NK-92 (cell line): Measurements from ENCODE around the gene NUP214.
"Not testable (repeated sequence)": the region's sequence is repeated elsewhere in the genome, so short reads cannot be mapped to it uniquely, and the experiment has no call there.

Source experiments
- DNase-seq: peaks from one replicate; lab custom pipeline; 2025; ENCODE audit not compliant: unreplicated experiment; lab: John Stamatoyannopoulos, UW

The NUP214 gene

GRCh38 chr9:131115360-131115742, 10.0 kb upstream of the NUP214 start:
- DNase-seq: not testable (repeated sequence)

DNA sequence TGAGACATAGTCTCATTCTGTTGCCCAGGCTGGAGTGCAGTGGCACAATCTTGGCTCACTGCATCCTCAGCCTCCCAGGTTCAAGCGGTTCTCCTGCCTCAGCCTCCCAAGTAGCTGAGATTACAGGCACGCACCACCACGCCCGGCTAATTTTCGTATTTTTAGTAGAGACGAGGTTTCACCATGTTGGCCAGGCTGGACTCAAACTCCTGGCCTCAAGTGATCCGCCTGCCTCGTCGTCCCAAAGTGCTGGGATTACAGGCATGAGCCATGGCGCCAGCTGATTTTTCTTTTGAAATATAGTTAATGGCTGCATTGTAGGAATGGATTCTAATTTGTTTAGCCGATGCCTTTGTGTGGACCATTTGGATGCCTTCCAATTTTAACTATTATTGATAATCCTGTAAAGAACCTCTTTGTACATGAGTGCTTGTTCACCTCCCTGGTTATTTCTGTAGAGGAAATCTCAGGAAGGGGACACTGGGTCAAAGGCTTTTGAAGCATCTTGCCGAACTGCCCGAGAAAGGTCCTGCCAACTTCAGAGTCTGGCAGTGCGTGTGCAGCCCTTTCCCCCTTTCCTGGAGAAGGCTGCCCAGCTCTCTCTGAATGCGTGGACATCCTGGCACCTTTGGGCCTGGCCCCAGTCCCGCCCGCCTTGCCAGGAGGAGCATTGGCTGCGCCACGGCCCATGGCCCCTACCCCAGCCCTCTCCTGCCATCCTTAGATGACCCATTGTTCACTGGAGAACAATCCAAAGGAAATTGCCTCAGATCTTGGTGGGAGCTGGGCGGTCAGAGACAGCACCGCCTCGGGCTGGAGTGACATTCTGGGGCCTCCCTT, 8.9 kb upstream of the NUP214 start:
- no peak for DNase-seq

DNA sequence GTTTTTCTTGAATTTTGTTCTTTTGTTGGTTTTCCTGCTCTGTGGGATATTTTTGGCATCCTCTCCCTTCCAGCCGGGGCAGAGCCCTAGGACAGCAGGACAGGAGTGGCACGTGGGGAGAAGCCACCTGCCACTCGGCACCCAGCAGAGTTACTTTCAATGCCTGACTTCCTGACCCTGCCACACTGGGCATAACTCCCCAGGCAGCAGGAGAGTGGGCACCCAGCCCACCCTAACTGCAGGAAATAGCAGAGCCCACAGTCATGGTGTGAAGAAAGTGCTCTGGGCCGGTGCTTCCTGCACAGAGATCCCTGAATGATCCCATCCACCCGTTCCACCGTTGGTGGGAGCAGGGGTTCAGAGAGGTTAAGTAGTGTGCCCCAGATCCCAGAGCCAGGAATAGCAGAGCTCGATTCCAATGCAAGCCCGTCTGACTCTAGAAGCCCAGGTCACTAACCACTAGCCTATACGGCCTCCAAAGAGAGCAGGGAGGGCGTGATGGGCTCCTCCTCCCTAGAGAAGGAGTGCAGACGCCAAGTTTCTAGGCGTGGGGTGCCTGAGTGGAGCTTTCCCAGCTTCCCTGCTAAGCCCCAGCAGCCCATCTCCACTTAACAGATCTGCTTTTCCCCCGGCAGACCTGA, 8.1 kb upstream of the NUP214 start:
- no peak for DNase-seq

DNA sequence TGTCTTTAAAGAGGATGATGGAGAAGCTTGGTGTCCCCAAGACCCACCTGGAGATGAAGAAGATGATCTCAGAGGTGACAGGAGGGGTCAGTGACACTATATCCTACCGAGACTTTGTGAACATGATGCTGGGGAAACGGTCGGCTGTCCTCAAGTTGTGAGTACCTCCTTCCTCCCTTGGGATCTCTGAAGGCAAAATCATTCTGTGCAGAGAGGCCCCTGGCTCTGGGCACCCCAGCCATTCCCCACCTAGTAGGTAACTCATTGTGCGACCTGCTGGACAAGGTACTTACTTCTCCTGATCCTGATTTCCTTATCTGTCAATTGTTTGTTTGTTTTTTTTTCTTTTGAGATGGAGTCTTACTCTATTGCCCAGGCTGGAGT, 7.6 kb upstream of the NUP214 start:
- no peak for DNase-seq

GRCh38 chr9:131119600-131119999, 5.8 kb upstream of the NUP214 start:
- no peak for DNase-seq

- DNase-seq: no peak
Measured at GRCh38 chr9:131120620-131121228, 4.7 kb upstream of the NUP214 start.

- DNase-seq: no peak
Measured at GRCh38 chr9:131121346-131121745, 4.0 kb upstream of the NUP214 start.

DNA sequence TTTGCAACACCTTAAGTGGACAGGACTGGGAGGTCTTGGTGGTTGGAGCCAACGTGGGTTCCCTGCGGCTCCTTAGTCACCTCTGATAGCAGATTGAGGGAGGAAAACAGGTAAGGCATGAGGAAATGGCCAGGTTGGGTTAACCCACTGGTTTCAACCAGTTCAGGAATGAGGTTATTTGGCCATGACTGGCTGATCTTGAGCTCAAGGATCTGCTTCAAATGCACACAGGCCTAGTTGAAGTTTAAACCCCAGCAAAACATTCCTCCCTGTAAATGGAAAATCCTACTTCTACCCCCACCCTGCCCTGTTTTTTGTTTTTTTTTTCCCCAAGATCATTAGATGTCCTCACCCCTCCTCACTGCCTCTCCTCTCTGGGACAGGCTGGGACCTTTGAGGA, 3.2 kb upstream of the NUP214 start:
- no peak for DNase-seq

DNA sequence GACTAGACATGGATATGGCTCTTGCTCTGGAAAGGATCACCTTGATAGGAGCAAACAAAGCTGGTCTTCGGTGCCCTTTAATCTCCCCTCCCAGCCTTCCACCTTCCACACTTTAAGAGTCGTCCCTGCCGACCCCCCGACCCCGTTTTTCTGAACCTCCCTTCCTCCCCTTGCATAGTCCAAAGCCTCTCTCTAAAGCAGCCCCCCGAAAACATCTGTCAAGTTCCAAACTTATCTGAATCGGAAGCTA, 423 bp upstream of the NUP214 start:
- no peak for DNase-seq

DNA sequence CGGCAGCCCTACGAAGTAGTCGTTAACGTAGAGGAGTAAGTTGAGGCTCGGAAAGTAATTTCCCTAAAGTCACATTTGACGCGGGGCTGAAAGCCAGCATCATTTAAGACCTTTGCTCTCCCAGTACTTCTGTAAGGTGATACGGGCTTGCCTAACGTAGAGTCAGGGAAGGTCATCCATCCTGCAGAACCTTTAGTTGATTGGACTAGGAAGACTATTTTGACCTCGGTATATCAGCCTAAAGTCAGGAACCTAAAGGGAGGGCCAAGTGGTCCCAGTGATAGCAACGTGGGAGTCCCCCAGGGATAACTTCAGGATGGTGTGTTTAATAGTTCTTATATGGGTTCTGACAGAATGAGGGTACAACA, 657 bp downstream of the NUP214 start:
- no peak for DNase-seq

GRCh38 chr9:131129183-131129582, 3.8 kb downstream of the NUP214 start:
- DNase-seq: no peak

GRCh38 chr9:131138676-131139075, 13.3 kb downstream of the NUP214 start:
- DNase-seq: no peak

DNA sequence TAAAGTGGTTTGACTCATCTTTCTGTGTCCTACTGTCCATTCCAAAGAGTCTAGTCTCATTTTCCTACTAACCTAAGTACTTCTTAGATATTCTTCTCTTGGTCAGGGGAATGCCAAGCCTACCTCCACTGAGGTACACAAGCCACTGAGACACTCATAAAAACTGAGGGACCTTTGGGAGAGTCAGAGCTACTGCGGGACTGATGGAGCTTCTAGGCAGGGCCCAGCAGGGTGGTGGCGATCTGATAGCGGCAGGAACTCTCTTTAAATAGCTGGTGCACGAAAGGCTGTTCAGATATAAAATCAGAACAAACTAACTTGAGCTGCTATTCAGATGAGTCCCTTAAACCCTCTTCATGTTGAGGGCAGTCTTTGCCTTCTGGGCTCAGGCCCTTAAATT, 14.7 kb downstream of the NUP214 start:
- DNase-seq: no peak

DNA sequence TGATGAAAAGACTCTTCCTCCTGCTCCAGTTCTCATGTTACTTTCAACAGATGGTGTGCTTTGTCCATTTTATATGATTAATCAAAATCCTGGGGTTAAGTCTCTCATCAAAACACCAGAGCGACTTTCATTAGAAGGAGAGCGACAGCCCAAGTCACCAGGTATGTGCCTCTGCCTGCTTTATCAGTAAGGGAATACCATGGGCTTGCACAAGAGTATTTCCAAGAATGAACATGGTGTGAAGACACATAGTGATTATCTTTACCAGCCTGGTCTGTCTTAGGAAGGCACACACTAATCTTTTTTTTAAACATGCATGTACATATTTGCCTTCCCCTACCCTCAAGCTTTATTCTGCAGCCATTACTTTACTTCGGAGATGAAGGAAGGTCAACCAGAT, 15.2 kb downstream of the NUP214 start:
- no peak for DNase-seq

DNA sequence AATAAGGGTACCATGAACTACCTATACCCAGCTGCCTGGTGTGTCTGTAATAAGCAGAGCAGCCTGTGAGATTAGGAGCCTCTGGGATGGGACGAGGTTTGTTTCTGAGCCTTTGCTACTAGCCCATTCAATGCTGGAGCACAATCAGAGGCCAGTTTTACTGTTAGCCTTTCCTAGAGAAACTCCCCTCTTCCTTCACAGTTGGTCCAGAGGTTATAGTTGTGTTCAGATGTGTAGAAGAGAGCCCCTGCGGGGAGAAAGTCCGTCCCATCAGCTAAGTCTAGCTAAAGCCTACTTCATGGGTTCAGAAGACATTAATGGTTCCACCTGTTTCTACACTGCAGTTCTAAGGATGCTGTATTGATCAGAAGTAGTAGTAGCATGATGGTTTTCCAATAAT, 16.8 kb downstream of the NUP214 start:
- DNase-seq: no peak

DNA sequence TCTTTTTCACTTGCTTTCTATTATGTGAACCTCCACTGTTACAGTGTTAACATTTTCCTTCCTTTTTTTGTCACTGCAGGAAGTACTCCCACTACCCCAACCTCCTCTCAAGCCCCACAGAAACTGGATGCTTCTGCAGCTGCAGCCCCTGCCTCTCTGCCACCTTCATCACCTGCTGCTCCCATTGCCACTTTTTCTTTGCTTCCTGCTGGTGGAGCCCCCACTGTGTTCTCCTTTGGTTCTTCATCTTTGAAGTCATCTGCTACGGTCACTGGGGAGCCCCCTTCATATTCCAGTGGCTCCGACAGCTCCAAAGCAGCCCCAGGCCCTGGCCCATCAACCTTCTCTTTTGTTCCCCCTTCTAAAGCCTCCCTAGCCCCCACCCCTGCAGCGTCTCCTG, 18.8 kb downstream of the NUP214 start:
- DNase-seq: no peak

GRCh38 chr9:131145245-131145644, 19.9 kb downstream of the NUP214 start:
- no peak for DNase-seq

DNA sequence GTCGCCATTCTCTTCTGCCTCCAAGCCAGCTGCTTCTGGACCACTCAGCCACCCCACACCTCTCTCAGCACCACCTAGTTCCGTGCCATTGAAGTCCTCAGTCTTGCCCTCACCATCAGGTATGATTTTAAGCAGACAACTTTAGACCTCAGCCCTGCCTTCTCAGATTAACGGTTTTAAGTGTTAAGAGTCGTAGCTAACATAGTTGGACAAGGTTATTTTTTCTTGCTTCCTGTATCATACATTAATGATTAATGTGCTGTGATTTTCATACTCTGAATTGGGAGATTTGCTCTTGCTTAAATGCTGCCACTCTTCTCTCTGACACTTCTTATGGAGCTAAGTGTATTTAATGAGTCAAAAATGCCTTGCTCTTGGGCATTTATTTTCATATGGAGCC, 20.8 kb downstream of the NUP214 start:
- DNase-seq: no peak

GRCh38 chr9:131148276-131148675, 22.9 kb downstream of the NUP214 start:
- no peak for DNase-seq

GRCh38 chr9:131148966-131149687, 23.7 kb downstream of the NUP214 start:
- DNase-seq: no peak

DNA sequence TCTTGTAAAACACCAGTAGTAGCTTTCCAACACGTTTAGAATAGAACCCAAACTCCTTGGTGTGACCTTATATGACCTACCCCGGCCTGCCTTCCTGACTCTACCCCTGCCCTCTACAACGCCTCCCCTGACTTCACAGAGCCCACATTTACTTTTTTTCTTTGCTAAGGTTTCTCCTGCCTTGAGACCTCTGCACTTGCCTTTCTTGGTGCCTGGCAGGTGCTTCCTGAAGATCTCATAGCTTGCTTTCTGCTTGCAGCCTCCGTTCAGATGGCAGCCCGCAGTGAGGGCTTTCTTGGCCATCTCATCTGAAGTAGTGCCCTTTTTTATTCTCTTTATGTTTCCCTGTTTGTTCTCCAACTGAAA, 24.3 kb downstream of the NUP214 start:
- no peak for DNase-seq

GRCh38 chr9:131153595-131153994, 28.2 kb downstream of the NUP214 start:
- no peak for DNase-seq
